ENCODE data around the gene SH2D4B.

The SH2D4B gene

DNA sequence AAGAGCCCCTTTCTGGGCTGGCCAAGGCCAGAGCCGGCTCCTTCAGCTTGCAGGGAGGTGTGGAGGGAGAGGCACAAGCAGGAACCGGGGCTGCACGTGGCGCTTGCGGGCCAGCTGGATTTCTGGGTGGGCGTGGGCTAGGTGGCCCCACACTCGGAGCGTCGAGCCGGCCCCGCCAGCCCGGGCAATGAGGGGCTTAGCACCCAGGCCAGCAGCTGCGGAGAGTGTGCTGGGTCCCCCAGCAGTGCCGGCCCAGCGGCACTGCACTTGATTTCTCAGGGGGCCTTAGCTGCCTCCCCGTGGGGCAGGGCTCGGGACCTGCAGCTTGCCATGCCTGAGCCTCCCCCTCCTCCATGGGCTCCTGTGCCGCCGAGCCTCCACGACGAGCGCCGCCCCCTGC lies 48.1 kb downstream of the SH2D4B start:
- no peak for DNase-seq (ENCODE audit: low read depth in 3 of 3, low spot score in 1 of 3)

DNA sequence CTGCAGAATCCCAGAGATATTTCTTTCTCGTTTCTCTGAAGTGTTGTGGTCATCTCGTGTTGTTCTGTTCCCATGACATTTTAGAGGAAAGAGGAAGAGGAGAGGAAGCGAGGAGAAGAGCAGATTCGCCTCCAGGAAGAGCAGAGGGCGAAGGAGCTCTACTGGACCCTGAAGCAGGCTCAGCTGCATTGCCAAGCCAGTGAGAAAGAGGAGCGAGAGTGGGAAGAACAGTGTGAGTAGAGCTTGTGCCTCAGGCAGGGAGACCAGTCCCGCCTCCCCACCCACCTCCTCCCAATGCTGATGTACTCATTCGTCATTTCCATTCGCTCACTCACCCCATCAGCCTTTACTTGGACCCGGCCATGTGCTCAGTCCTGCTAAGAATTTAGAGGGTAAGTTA lies 50.8 kb downstream of the SH2D4B start:
- DNase-seq (ENCODE audit: low read depth in 3 of 3, low spot score in 1 of 3), result no peak

DNA sequence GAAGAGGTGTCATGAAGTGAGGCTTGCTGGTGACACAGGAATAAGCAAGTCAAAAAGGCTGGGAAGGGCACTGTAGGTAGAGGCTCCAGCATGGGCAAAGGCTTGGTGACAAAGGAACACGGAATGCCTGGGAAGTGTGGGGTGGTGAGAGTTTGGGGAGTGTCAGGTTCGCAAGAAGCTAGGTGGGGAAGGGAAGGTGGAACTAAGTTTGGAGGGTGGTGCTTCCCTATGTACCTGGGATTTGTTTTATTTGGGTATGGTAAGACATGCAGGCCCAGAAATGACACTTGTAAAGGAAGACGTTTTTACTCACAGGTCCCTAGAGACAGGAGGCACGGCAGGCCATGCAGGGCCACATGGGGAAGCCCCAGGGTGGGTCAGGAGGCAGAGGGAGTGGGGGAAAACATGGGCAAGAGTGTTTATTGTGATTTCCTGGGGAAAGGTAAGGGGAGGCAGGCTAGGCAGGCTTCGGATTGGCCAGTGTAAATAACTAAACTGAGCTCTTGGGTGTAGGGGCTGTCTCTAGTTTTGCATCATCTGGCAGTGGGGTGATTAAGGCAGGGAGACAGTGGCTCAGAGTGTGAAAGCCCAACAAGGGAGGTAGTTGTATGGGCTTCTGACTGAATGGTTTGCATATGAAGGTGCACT lies 52.1 kb downstream of the SH2D4B start:
- no peak for DNase-seq (ENCODE audit: low read depth in 3 of 3, low spot score in 1 of 3)

DNA sequence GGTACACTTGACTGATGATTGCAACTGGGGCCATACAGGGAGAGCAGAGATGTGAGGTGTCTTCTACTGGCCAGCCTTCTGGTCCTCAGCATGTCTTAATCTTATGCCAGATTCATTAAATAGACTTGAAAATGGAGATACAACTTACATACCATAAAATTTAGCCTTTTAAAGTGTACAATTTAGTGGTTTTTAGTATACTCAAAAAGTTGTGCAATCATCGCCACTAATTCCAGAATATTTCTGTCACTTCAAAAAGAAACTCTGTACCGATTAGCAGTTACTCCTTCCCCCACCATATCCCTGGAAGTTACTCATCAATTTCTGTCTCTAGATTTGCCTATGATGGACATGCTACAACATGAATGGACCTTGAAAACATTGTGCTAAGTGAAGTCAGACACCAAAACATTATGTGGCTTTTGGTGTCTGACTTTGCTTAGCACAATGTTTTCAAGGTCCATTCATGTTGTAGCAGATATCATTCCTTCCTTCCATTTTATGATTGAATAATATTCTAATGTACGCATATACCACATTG lies 53.0 kb downstream of the SH2D4B start:
- DNase-seq (ENCODE audit: low read depth in 3 of 3, low spot score in 1 of 3), result no peak

DNA sequence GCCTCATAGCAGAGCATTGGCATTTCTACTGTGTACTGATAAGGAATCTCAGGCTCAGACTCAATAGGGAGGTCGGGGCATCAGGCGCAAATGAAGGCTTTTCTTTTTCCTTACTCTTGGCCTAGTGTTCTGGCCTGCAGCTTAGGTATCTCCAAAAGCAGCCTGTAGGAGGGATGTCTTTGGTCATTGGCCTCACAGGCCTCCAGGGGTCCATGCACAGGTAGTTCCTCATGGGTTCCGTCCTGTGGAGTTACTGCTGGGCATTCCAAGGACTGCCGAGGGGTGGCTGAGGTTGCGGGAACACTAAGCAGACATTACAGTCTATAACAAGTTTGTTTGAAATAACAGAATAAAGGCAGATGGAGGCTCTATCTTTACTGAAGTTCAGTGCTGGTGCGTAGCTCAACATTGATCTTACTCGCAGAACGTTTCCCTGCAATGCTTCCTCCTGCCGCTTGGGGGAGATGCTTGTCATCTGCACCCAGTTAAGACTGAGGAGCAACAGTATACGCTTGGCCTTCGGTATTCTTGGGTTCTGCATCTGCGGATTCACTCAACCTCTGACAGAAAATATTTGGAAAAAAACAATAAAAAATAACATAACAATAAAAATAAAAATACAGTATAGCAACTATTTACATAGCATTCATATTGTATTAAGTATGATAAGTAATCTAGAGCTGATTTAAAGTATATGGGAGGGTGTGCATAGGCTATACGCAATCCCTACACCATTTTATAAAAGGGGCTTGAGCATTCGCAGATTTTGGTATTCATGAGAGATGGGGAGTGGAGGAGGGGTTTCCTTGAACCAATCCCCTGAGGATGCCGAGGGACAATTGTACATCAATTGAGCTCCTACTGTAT lies 58.9 kb downstream of the SH2D4B start:
- peak in 1 of 3 donors; percentile 10 for DNase-seq (ENCODE audit: low read depth in 3 of 3, low spot score in 1 of 3)

DNA sequence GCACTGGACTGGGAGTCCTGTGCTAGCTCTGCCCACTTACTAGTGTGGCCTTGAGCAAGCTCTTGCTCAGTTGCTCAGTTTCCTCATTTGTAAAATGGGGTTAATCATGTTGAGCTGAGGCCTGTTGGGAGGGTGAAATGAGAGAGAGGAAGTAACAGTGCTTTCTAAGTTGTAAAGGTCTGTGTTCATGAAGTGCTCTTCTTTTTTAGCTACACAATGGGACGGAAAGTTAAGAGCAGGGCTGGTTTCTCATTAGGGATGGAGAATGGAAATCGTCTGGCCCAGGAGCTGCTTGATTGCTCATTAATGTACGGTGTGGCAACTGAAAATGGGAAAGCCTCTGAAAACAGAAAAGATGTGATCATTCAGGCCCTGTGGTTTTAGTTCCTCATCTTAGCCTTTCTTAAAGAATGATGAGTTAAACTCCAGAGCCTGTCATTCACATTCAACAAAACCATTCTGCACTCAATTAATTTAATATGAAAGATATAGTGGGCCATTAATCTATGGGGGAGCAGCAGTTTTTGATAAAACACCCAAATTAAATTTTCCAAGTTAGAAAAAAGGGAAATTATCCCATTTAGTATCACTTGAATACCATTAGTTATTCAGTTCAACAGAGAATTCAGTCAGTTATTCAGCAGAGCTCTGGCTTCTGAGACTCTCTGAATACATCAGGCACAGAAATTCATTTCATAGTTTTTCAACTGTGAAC lies 60.5 kb downstream of the SH2D4B start:
- DNase-seq (ENCODE audit: low read depth in 3 of 3, low spot score in 1 of 3), result no peak

DNA sequence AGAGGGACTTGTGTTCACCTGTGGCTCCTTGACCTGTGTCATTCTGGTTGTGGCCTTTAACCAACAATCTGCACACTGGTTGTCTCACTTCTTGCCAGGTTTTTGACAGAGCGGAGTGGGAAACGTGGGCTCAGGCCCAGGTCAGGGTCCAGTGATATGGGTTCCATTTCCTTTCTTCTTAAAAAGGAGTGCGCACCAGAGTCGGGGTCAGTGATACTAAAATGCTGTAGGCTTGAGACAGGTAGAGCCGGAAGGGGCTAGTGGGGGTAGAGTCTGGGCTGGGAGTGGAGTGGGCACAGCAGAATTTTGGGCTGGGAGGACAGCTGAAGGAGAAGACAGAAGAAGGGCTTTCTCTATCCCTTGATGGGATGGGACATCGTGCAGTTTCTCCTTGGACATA lies 61.2 kb downstream of the SH2D4B start:
- DNase-seq (ENCODE audit: low read depth in 3 of 3, low spot score in 1 of 3), result no peak

DNA sequence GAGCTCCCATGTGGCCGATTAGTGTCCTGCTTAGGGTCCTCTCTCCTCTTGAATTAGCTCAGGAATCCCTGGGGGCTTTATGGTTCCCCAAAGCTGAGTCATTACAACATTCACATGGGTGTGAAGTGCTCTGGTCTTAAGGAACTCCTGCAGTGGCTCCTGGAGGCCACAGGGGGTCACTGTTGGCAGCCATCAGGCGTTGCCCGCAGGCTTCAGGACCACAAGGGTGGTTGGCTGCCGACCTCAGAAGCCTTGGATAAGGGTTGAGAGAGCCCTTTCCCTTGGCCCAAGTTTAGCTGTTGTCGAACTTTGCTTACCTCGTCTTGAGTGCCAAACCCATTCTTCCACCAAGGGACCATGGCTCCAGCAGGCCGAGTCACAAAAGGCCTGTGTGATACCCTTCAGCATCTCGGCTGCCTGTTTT lies 61.7 kb downstream of the SH2D4B start:
- DNase-seq (ENCODE audit: low read depth in 3 of 3, low spot score in 1 of 3), result peak in 1 of 3 donors; percentile 12

DNA sequence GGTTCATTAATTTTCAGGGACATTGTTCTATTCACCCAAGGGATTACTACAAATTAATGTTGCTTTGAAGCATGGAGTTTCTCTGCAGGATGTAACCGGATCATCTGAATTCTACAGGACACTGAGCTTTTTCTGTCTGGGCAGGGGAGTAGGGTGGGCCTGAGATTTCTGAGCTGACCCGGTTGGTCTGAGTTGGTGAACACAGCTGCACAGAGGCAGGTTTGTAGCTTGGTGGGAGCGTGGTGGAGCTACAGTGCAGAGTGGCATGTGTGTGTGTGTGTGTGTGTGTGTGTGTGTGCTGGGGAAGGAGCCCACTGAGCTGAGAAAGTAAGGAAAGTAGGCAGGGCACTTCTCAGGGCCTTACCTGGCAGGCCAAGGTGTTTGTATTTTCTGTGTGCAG lies 62.6 kb downstream of the SH2D4B start:
- DNase-seq (ENCODE audit: low read depth in 3 of 3, low spot score in 1 of 3), result no peak

DNA sequence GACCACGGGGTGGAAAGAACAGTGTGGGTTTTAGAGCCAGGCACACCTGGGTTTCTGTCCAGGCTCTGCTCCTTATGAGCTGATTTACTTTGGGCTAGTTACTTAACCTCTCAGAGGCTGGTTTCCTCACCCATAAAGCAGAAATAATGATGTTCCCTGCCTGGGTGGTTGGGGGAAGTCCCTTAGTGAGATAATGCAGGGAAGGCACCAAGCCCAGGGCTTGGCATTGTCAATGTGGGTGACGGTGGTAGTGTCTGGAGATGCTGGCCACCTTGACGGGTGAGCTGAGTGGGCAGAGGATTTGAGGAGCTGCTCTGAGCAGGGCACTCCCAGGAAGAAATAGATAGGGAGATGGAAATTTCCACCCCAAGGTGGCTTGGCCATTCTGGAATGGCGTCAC lies 65.2 kb downstream of the SH2D4B start:
- no peak for DNase-seq (ENCODE audit: low read depth in 3 of 3, low spot score in 1 of 3)

DNA sequence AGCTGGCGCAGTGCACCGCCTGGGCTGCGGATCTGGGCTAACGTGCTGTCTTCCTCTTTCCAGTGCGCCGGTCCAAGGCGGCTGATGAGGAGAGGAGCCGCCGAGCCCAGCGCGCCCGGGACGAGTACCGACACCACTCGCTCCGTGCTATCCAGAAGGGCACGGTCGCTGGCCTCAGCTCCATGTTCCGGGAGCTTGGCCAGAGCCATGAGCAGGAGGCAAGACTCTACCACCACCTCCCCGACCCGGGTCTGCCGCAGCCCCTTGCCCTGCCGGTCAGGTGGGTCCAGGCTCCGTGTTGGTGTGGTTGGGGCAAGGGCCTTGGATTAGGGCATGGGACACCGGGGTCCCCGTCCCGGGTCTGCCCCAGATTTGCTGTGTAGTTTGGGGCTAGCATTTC lies 65.8 kb downstream of the SH2D4B start:
- no peak for DNase-seq (ENCODE audit: low read depth in 3 of 3, low spot score in 1 of 3)

DNA sequence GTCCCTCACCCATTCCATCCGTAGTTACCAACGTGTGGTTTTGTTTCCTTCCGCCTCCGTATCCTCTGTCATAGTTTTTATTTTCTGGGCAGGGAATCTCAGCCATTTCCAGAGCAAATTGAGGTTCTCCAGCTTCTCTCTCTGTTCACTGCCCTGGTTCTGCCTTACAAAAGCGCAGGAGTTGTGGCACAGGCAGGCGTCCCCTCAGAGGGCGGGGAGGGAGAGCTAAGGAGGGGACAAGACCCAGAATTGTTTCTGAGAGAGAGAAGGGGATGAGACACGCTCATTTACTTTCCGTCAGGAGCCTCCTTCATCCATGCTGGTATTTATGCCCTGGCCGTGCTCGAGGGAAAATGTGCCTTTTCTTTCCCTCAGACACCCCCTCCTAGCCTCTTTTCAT lies 71.0 kb downstream of the SH2D4B start:
- DNase-seq (ENCODE audit: low read depth in 3 of 3, low spot score in 1 of 3), result no peak

DNA sequence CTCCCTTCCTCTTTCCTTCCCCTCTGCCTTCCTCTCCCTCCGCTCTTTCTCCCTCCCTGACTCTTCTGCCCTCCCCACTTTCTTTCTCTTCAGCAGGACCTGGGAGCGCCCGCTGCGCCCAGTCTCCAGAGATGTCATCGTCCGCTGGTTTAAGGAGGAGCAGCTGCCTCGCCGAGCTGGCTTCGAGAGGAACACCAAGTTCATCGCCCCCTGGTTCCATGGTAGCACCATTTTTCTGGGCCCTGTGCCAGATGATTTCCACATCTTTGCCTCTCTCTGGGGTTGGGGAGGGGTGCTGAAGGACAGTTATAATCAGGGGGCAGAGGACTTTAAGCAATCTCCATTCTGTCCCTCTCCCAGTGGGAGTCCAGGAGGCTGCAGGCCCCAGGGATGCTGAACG lies 71.6 kb downstream of the SH2D4B start:
- DNase-seq (ENCODE audit: low read depth in 3 of 3, low spot score in 1 of 3), result no peak

DNA sequence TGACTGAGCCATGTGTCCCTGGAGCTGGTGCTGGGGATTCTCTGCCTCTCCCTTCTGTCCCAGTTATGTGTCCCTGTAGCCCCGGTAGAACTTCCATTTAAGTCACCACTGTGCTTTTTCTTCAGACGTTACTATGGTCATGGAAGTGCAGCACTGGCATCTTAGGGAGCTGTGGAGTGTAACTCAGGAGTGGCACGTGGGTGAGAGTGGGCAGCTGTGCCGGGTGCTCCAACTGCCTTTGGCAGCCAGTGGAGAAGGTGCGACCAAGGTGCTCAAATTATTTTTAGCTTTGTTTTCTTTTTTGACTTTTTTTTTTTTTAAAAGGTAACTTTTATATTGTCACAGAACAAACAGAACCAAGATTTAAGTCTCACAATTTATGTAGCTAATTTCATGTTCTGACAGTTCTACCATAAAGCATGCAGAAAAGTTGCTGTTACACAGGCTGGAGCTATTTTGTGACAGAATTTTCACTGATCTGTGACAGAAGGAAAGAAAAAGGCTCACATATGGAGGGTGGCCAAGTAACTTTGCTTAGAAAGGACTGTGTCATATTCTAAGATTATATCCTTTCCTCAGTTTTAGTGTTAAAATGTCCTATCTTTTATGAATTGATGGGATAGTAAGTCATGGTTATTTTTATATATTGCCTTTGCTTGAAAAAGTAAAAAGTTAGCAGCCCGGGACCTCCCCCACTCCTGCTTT lies 73.9 kb downstream of the SH2D4B start:
- no peak for DNase-seq (ENCODE audit: low read depth in 3 of 3, low spot score in 1 of 3)

DNA sequence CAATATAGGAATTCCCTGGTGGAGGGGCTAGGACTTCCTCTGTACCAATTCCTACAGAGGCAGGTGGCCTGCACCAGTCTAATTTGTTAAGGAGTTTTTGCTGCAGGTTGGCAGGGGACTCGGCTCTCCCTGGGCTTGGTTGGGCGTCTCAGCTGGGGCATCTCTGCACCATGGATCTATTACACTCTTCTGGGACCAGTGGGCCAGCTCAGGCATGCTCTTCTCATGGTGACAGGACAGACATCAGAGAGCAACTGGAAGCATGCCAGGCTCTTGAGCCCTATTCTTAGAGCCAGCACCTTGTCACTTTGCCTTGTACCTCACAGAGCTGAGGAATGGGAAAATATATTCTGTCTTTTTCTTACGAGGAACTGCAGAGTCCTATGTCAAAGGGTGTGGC lies 74.6 kb downstream of the SH2D4B start:
- DNase-seq (ENCODE audit: low read depth in 3 of 3, low spot score in 1 of 3), result no peak

DNA sequence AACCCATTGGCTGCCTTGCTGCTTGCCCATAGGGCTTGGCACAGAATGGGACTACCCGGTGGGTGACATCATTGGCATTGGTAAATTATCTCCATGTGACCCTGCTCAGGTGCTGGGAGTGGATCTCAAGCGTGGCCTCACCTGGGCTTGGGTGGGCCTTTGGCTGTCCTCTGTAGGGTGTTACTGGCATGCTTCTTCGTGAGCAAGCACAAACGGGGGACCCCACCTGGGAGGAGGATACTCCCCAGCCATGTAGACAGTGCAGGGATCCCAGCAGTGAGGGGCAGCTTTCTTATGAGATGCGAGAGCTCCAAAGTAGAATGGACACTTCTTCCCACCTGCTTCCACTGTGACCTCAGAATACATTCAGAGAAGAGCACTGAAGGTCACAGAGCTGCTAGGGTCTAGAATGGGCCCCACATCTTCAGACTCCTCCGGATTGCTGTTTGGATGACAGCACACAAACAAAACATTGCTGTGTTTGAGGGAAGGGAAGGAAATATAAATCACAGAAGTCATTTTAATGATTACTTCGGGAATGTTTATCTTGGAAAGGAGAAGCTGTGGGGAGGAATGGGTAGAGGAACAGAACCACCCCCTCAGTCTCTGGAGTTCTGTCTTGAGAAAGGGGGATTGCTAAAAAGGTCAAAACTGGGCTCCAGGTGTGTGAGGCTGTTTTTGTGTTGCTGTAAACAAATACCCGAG lies 75.9 kb downstream of the SH2D4B start:
- DNase-seq (ENCODE audit: low read depth in 3 of 3, low spot score in 1 of 3), result no peak

DNA sequence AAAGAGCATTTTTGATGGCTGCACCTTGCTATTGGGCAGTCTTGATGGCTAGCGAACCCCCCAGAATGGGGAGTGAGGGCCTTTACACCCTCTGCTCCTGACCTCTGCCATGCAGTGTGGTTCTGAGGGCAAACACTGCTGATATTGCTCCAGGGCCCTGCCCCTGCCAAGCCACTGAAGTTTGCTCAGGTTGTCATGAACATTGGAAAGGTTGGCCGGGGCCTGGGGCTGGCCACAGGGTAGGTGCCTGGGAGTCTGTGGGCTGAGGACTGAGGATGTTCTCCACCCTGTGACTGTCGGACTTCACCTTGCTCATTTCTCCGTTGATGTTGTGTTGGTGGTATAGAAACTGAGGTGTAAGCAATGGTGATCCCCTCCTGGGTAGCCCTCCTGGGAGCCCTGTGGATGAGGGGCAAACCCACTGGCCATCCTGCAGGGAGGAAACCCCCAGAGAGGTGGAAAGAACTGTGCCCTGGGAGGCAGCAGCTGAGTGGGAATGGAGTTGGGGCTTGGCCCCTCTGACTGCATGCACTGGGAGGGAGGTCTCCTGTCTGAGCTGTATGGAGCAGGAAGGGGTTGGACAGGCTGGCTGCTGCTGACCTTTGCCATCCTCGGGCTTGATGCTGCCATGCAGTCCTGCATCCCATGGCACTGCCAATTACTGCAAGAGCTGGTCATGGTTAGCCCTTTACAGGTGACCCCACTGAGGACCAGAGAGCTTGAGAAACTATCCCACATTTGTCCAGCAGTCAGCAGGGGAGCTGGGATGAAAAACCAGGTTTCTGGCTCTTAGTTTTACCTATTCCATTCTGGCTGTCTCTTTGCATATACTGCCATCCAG lies 77.1 kb downstream of the SH2D4B start:
- no peak for DNase-seq (ENCODE audit: low read depth in 3 of 3, low spot score in 1 of 3)

DNA sequence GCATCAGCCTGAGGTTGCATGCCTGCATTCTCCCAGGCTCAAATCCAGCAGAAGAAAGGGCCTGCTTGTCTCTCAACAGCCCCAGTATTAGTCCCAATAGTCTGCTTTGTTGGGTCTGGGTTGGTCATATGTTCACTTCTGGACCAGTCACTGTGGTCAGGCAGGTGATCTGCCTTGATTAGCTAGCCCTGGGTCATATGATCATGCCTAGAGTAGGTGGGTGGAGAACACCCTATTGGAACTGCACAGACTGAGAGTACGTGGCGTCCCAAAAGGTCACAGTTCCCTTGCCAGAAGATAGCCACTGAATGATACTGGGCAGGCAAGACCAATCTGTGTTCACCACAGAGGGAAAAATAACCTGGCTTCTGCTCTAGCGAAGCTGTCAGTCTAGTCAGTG lies 80.1 kb downstream of the SH2D4B start:
- DNase-seq (ENCODE audit: low read depth in 3 of 3, low spot score in 1 of 3), result no peak

DNA sequence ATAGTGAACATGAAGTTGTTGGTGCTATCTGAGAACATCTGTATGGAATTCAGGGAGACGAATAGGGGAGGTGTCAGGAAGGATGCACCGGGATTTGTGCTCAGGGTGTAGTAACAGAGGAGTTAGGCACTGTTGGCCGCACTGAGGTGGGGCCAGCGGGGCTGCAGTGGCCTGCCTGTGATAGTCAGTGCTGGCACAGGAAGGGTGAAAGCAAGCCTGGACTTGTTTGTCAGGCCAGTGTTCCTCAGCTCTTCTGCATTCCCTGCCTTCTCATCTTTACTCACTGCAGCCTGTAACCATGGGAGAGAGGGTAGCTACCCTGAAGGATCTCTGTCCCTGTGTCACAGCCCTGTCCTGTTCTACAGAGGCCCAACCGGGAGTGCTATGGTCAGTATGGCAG lies 81.3 kb downstream of the SH2D4B start:
- DNase-seq (ENCODE audit: low read depth in 3 of 3, low spot score in 1 of 3), result no peak

DNA sequence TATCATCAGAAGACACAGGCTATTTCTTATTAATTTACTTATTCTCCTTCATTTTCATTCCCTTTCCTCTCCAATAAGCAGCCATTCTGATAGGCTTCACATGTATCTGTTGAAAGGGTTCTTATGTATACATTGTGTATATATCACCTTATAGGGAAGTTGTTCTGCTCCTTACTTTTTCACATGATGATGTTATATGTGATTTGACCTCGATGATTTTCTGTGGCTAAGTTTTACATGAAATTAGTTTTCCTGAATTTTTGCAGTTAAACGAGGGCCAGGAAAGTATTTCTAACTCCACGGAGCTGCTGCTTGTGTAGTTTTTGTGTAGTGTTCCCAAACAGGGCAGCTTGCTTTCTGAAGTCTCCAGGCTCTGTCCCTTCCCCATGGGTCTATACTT lies 84.5 kb downstream of the SH2D4B start:
- DNase-seq (ENCODE audit: low read depth in 3 of 3, low spot score in 1 of 3), result no peak
